Measurements from ENCODE around the gene YBX3.

- TF ChIP-seq HMGA1 (CRISPR knock-in tag; conservative IDR thresholded peaks at IDR 0.05) (no peak), STAT6 (CRISPR knock-in tag; IDR thresholded peaks at IDR 0.05; ENCODE audit: borderline replicate concordance) (no peak), BRCA1 (CRISPR knock-in tag; IDR thresholded peaks at IDR 0.05) (no peak), BORCS8-MEF2B (CRISPR knock-in tag; IDR thresholded peaks at IDR 0.05) (no peak), CC2D1A (CRISPR knock-in tag; IDR thresholded peaks at IDR 0.05) (no peak), RFX1 (IDR thresholded peaks at IDR 0.05) (no peak), ZNF530 (CRISPR knock-in tag; IDR thresholded peaks at IDR 0.05; ENCODE audit: low read depth) (no peak), CTCF (CRISPR knock-in tag; IDR thresholded peaks at IDR 0.05) (no peak)
Measured at GRCh38 chr12:10741845-10742244, 18.7 kb upstream of the YBX3 start.

Data from HepG2 (cell line).